A673 (cell line): ENCODE data around the gene KCNK17.

Experiments used
- CTCF ChIP-seq: fragments of 300-800, 200-600 bp; sonication (generic); conservative IDR thresholded peaks from 2 replicates; pipeline ENCODE4 v1.5.1; 2017; ENCODE audit warnings: low read depth, mild to moderate bottlenecking, antibody characterized with exemption, low read length, moderate library complexity, mixed read lengths
- EZH2 ChIP-seq: fragments of 200-600 bp; sonication (generic); IDR thresholded peaks from 2 replicates; pipeline ENCODE4 v1.6.1; 2017; ENCODE audit warnings: borderline replicate concordance, low read depth, mild to moderate bottlenecking, mixed read lengths, antibody characterized with exemption, low read length; ENCODE audit not compliant: poor library complexity, severe bottlenecking

- TF ChIP-seq EZH2, result no peak
- no peak for TF ChIP-seq CTCF
These were observed 18.6 kb downstream of the KCNK17 start for GRCh38 chr6:39295611-39296011.
